HepG2 (cell line): Measurements from ENCODE around the gene TSPAN18.

Experiments used
- CTCF ChIP-seq: sonication (generic); formaldehyde crosslinking; IDR thresholded peaks from 2 replicates; pipeline ENCODE4 v1.5.0; 2020; ENCODE audit warnings: mild to moderate bottlenecking, missing genetic modification reagents, moderate library complexity
- ERF ChIP-seq: IDR thresholded peaks from 2 replicates; pipeline ENCODE4 v1.6.1; 2018; ENCODE audit warnings: missing biosample characterization, missing genetic modification reagents
- ISL2 ChIP-seq: sonication (generic); formaldehyde crosslinking; IDR thresholded peaks from 2 replicates; pipeline ENCODE4 v1.5.0; 2020; ENCODE audit warnings: missing genetic modification reagents
- NR3C1 ChIP-seq: sonication (generic); formaldehyde crosslinking; IDR thresholded peaks from 2 replicates; pipeline ENCODE4 v1.4.0; 2020; ENCODE audit warnings: missing genetic modification reagents
- NRL ChIP-seq: sonication (generic); formaldehyde crosslinking; IDR thresholded peaks from 2 replicates; pipeline ENCODE4 v1.5.0; 2020; ENCODE audit warnings: missing genetic modification reagents, mild to moderate bottlenecking, moderate library complexity, borderline replicate concordance
- POLR2A ChIP-seq, 2 experiments: IDR thresholded peaks; 2 replicates each; pipeline ENCODE4 v1.6.1; 2011; ENCODE audit warnings: low read depth in 2 of 2, low read length in 2 of 2, mild to moderate bottlenecking in 1 of 2, moderate library complexity in 1 of 2; ENCODE audit not compliant: insufficient read depth in 1 of 2
- TGIF2 ChIP-seq: IDR thresholded peaks from 2 replicates; pipeline ENCODE4 v1.6.1; 2016; ENCODE audit warnings: control low read depth, missing compliant biosample characterization
- ZEB1 ChIP-seq: IDR thresholded peaks from 2 replicates; pipeline ENCODE4 v1.6.1; 2012; ENCODE audit warnings: mild to moderate bottlenecking, low read depth, inconsistent platforms; ENCODE audit not compliant: insufficient replicate concordance
- ZNF318 ChIP-seq: sonication (generic); formaldehyde crosslinking; IDR thresholded peaks from 2 replicates; pipeline ENCODE4 v1.4.0; 2020; ENCODE audit warnings: mild to moderate bottlenecking, missing genetic modification reagents
- ZNF644 ChIP-seq: IDR thresholded peaks from 2 replicates; pipeline ENCODE4 v1.6.1; 2016; ENCODE audit warnings: low read depth

GRCh38 chr11:44916801-44917385, 190.1 kb downstream of the TSPAN18 start:
- no peak for TF ChIP-seq ZNF644 (CRISPR knock-in tag)
- TF ChIP-seq CTCF = no peak
- no peak for TF ChIP-seq NRL (CRISPR knock-in tag)
- TF ChIP-seq TGIF2 = no peak
- no peak for TF ChIP-seq ZNF318 (CRISPR knock-in tag)
- no peak for TF ChIP-seq ISL2 (CRISPR knock-in tag)
- no peak for TF ChIP-seq ZEB1
- TF ChIP-seq ERF (CRISPR knock-in tag) = no peak
- no peak for TF ChIP-seq NR3C1 (CRISPR knock-in tag)
- TF ChIP-seq POLR2A (IDR thresholded peaks at IDR 0.05; ENCODE audit: insufficient read depth in 1 of 2, low read depth in 2 of 2, low read length in 2 of 2) = no peak
